GM19455 (cell line): ENCODE measurements around the gene IFNA1.
"Not testable (repeated sequence)": the region's sequence is repeated elsewhere in the genome, so short reads cannot be mapped to it uniquely, and the experiment has no call there.

Source experiments
- ATAC-seq: cut with Tn5 transposase; IDR thresholded peaks from one replicate; pipeline ENCODE4 v1.9.1; 2021; ENCODE audit not compliant: unreplicated experiment

Gene IFNA1

DNA sequence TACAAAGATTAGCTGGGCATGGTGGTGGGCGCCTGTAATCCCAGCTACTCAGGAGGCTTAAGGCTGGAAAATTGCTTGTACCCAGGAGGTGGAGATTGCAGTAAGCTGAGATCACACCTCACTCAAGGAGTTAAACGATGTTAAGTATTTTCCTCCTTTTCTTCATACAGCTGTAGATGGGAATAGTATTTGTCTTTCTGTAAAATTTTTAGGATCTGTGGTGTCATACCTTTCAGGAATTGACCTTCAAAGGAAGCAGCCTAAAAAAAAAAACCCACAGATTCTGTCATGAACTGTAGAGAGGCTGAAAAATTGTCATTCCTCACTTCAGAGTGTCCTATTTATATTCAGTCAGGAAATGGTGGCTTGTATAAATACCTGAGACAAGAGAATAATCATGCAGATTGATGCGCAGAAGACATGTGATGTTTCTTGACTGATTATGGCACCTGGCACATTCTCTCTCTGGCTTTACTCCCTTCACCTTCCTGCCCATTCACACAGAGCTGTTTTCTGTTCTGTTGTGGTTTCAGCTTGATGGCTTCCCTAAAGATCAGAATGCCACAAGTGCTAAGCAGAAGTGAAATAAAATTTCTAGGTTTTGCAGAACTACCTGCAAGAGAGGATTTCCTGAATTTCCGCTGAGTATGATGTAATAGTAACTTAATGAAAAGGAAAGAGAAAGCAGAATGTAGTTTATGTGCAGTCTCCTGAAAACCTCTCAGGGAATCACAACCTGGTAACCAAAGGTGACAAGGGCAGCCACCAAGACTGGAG, 3.8 kb downstream of the IFNA1 start:
- ATAC-seq: peak; percentile 82

DNA sequence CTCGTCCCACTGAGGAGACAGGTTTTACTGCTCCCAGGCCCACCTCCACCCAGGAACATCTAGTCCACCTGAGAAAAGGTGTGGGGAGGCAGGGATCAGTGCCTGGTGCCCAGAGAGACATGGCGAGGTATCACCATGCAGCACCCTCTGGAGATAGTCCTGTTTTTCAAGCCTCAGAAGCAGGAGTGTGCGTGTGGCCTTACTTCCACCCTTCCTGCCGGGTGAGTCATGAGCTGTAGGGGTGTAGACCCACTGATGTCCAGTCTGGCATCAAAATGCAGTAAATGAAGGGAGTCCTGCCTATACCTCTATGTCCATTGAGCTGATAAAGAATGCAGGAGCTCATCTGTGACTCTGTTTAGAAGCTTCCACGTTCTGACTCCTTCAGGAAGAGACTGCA, 9.1 kb downstream of the IFNA1 start:
- not testable (repeated sequence) for ATAC-seq

DNA sequence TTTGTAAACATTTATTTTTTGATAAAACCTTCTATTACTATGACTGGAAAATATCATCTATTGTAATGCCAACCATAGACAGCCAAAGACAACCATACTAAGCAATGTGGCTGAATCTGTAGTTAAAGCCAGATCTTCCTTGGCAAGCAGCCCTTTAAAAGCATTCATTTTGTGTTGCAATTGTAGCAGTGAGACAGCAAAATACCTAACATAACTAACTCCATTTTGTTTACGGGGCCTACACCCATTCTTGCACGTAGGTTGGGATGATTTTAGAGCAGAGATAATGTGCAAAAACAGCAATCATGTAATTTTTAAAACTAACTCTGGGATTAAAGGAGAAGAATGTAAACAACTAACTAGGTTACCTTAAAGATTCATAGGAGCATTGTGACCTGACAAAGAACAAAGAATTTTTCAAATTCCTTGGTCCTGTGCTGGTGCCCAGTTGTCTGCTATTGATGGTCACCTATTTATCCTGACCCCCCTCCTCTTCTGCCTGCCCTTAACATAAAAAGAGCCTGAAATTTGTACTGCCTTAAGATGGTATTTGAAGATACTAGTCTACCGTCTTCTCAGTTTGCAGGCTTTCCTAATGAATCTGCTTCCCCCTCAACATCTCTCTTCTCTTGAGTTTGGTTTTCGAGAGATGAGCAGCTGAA, 10.6 kb downstream of the IFNA1 start:
- ATAC-seq: no peak

GRCh38 chr9:21452681-21453080, 12.4 kb downstream of the IFNA1 start:
- ATAC-seq: no peak

DNA sequence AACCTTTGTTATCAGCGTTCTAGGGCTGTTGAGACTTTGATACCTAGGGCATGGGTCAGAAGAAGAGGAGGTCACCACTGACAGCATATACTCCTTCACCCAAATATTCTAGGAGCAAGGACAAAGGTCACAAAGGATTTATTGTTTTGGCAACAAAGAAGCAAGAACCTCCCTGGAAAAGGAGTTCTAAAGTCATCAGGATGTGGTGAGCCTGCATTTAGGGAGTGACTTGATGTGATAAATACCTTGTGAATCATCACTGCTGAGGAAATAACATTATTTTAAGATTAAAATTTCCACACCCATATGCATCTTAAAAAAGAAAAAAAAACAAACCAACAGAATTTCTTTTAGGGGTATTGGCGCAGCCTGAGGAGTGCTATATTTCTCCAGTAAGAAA, 13.9 kb downstream of the IFNA1 start:
- ATAC-seq: no peak

DNA sequence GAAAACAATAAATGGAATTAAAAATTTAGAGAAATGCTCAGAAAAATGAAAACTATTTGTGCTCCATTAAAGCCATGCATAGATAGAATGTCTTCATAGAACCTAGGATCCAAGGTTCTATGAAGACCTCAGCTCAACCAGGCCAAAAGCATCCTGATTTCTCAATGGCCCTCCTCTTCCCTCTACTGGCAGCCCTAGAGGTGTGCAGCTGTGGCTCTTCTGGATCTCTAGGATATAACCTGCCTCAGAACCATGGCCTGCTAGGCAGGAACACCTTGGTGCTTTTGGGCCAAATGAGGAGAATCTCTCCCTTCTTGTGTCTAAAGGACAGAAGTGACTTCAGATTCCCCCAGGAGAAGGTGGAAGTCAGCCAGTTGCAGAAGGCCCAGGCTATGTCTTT, 15.1 kb downstream of the IFNA1 start:
- peak; percentile 84 for ATAC-seq

- ATAC-seq: no peak
Observed at GRCh38 chr9:21461377-21461776, 21.1 kb downstream of the IFNA1 start.

- ATAC-seq: no peak
Observed at GRCh38 chr9:21465138-21465537, 24.9 kb downstream of the IFNA1 start.

DNA sequence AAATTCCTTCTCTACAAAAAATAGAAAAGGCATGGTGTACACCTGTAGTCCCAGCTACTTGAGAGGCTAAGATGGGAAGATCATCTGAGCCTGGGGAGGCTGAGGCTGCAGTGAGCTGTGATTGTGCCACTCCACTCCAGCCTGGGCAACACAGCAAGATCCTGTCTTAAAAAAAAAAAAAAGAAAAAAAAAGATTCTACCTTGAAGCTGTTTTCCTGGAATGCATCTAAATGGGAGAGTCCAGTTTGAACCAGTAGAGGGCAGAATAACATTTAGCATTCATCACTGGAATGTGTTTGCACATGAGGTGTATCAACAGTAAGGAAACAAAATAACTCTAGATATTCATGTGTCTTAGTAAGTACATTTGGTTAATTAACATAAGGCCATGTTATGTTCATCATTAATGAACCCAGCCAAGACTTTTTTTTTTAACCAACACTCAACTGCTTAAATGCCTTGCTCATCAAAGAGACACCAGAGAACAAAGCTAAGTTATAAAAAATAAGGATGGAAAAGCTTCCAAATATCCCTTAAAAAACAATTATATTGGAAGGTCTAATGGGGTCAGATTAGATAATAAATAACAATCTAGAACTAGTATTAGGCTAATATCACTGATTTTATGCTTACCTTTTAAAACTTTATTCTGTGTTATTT, 25.8 kb downstream of the IFNA1 start:
- ATAC-seq: peak; percentile 59

- no peak for ATAC-seq
Observed at GRCh38 chr9:21470126-21470525, 29.9 kb downstream of the IFNA1 start.

DNA sequence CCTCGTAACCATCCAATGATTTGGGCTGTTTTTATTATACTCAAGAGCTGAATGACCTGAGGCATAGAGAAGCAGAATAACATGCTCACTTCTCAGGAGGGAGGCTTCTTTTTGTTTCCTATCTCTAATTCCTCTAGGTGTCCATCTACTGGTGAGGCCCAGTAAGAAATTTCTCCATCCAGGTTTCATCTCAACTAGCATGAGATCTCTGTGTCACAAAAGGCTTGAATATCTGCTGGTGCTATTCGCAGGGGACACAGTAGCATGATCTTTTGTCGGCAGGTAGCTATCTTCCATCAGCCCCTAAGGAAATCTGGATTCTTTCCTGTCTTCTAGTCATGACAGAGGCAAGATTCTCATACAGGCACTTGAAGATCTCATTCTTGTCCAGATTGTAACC, 33.0 kb downstream of the IFNA1 start:
- no peak for ATAC-seq

DNA sequence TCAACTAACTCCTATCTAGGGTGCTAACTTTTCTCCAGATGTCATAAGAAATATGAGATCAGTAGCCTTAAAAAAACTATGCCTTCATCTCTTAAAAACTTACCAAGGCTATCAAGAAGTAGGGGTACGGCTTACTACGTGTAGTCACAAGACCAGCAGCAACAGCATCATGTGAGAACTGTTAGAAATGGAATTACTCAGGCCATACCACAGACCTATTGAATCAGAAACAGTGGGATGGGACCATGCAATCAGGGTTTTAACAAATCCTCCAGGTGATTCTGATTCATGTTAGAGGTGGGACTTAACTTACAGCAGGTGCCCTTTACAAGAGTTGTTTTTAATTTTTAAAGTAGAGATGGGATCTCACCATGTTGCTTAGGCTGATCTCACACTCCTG, 37.2 kb downstream of the IFNA1 start:
- no peak for ATAC-seq

- ATAC-seq: no peak
Observed at GRCh38 chr9:21479152-21479702, 39.0 kb downstream of the IFNA1 start.

DNA sequence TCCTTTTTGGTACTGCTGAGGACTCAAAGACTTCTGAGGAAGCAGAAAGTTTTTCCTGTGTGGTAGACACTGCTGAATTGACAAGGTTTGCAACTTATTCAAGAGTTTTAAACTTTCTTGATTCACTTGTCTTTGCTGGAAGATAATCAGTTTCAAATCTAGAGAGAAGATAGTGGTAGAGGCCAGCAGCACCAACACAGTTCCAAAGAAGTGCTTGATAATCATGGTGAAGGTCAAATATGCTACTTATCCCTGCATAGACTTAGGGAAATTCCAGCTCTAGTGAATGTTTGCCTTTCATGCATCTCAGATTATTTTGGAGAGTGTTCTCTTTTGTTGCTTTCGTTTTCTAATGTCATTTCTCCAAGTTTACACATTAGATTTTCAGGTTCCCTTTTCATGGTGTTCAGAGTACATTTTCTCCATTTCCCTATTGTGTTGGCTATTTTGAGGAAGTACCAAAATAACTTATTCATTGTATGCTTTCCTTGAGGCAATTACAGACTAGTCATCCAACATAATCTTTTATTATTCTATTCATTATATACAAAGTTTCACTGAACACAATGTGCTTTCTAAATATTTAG, 41.3 kb downstream of the IFNA1 start:
- no peak for ATAC-seq

DNA sequence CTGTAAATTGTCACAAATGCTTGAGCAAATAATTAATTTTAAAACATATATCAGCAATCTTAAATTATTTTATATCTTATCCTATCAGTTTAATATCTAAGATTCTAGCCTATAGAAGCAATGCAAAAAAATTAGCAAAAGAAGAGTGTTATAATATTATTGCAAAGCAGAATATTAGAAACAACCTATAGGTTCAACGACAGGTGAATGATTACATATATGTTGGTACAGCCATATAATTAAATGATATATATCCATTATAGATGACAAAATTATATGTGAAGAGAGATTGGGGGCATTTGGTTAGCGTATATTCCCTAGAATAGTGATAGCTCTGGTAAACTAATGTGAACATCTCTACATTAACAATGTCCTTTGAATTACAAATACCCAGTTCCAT, 42.0 kb downstream of the IFNA1 start, which contains the start of gene IFNE:
Gene IFNE (minus strand): TSS at position 101 of the 400 bp plus-strand sequence. CDS start 619 bp downstream, outside the sequence.
- no peak for ATAC-seq
